Measurements from ENCODE around the gene GDPGP1.

GRCh38 chr15:90262426-90262825, 28.4 kb downstream of the GDPGP1 start:
- TF ChIP-seq CTCF (IDR thresholded peaks at IDR 0.05 in 4 of 5, conservative IDR thresholded peaks at IDR 0.05 in 1 of 5) (no peak), POLR2A (IDR thresholded peaks at IDR 0.05) (no peak)
